Measurements from ENCODE around the gene FAM78A. TPM values are rescaled to one million over a fixed set of nuclear protein-coding genes. Genes with fewer than 3 reads are reported as not detected.
"Not testable (repeated sequence)": the region's sequence is repeated elsewhere in the genome, so short reads cannot be mapped to it uniquely, and the experiment has no call there.

Gene FAM78A
- total and polyA plus RNA-seq, 11 donors = 13.6 to 37.9 (median 33.4) TPM

- intact Hi-C loops (cut with DNase I) = no loop called here
- H3K4me3 ChIP-seq = peak overlapping the region in 1 of 12 donors; percentile 25
- 36 to 43% (median 37%) methylated on average over 24 to 26 of the region's 26 CpGs for WGBS, 4 donors
- peaks cover 11 to 96% (median 61%) of the 10 kb centered on the region in 12 donors for H3K4me1 ChIP-seq
- no peaks in the 10 kb centered on the region for H3K27me3 ChIP-seq
- TF ChIP-seq POLR2A (IDR thresholded peaks at IDR 0.05) = no peak
- TF ChIP-seq, protein P1, sequence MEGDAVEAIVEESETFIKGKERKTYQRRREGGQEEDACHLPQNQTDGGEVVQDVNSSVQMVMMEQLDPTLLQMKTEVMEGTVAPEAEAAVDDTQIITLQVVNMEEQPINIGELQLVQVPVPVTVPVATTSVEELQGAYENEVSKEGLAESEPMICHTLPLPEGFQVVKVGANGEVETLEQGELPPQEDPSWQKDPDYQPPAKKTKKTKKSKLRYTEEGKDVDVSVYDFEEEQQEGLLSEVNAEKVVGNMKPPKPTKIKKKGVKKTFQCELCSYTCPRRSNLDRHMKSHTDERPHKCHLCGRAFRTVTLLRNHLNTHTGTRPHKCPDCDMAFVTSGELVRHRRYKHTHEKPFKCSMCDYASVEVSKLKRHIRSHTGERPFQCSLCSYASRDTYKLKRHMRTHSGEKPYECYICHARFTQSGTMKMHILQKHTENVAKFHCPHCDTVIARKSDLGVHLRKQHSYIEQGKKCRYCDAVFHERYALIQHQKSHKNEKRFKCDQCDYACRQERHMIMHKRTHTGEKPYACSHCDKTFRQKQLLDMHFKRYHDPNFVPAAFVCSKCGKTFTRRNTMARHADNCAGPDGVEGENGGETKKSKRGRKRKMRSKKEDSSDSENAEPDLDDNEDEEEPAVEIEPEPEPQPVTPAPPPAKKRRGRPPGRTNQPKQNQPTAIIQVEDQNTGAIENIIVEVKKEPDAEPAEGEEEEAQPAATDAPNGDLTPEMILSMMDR (IDR thresholded peaks at IDR 0.05) = no peak
- ATAC-seq (peak in 3 of 4 donors; percentile 40 to 64 (median 44)), DNase-seq (peak; percentile 53 to 74 (median 66))
- no peaks in the 10 kb centered on the region for H3K9me3 ChIP-seq
- H3K27ac ChIP-seq = peak overlapping the region in 11 of 12 donors; percentile 17 to 99 (median 97)
- peaks cover 0 to 19% (median 12%) of the 10 kb centered on the region in 9 donors for H3K36me3 ChIP-seq
Measured at GRCh38 chr9:131266266-131267229, 9.8 kb downstream of the FAM78A start.

- TF ChIP-seq, protein P1 (IDR thresholded peaks at IDR 0.05) = no peak
- no peak for TF ChIP-seq POLR2A (IDR thresholded peaks at IDR 0.05)
Measured at GRCh38 chr9:131264231-131264630, 12.1 kb downstream of the FAM78A start.

GRCh38 chr9:131263701-131264100 lies 12.6 kb downstream of the FAM78A start:
- Histone ChIP-seq H3K9me3 (no peaks in the 10 kb centered on the region), H3K36me3 (peaks cover 0 to 48% (median 37%) of the 10 kb centered on the region in 9 donors), H3K4me3 (no peak overlapping the region), H3K4me1 (peaks cover 5 to 71% (median 38%) of the 10 kb centered on the region in 12 donors), H3K27ac (peak overlapping the region; percentile 11 to 99 (median 28)), H3K27me3 (no peaks in the 10 kb centered on the region)
- intact Hi-C loops (cut with DNase I) = no loop called here
- peak in 2 of 5 donors; percentile 15 to 23 for DNase-seq
- no peak for TF ChIP-seq POLR2A (IDR thresholded peaks at IDR 0.05)
- TF ChIP-seq, protein P1 (IDR thresholded peaks at IDR 0.05) = no peak
- 82 to 87% (median 84%) methylated on average over 6 of the region's 6 CpGs for WGBS, 4 donors
- ATAC-seq = no peak

More at GRCh38 chr9:131264231-131264630, 12.1 kb downstream of the FAM78A start:
- DNase-seq (peak in 3 of 5 donors; percentile 40 to 72 (median 55)), ATAC-seq (peak in 3 of 4 donors; percentile 19 to 23 (median 19))
- intact Hi-C loops (cut with DNase I) = no loop called here
- Histone ChIP-seq H3K4me1 (peaks cover 5 to 73% (median 41%) of the 10 kb centered on the region in 12 donors), H3K27me3 (no peaks in the 10 kb centered on the region), H3K4me3 (no peak overlapping the region), H3K27ac (peak overlapping the region; percentile 11 to 99 (median 28)), H3K9me3 (no peaks in the 10 kb centered on the region), H3K36me3 (peaks cover 0 to 43% (median 32%) of the 10 kb centered on the region in 9 donors)
- WGBS, 4 donors = 35 to 59% (median 51%) methylated on average over 6 to 11 of the region's 11 CpGs

DNA sequence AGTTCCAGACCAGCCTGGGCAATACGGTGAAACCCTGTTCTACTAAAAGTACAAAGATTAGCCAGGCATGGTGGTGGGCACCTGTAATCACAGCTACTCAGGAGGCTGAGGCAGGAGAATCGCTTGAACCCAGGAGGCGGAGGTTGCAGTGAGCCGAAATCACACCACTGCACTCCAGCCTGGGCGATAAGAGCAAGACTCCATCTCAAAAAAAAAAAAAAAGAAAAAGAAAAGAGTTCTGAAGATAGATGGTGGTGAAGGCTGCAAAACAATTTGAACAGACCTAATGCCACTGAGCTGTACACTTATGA lies 13.3 kb downstream of the FAM78A start:
- H3K4me3 ChIP-seq; H3K9me3 ChIP-seq; ATAC-seq; intact Hi-C loops (cut with DNase I); DNase-seq; H3K27me3 ChIP-seq: not testable (repeated sequence)
- H3K36me3 ChIP-seq = peaks cover 0 to 55% (median 41%) of the 10 kb centered on the region in 9 donors
- H3K27ac ChIP-seq = peak overlapping the region in 3 of 12 donors; percentile 6 to 77 (median 27)
- 88 to 92% (median 88%) methylated on average over 5 of the region's 5 CpGs for WGBS, 4 donors
- peaks cover 5 to 71% (median 38%) of the 10 kb centered on the region in 12 donors for H3K4me1 ChIP-seq
